ENCODE results near the gene BABAM2. TPM values are rescaled to one million over a fixed set of nuclear protein-coding genes. Genes with fewer than 3 reads are reported as not detected.

BABAM2 gene
- total RNA-seq, 1 donor from 2014 or later = 35.3 TPM

DNA sequence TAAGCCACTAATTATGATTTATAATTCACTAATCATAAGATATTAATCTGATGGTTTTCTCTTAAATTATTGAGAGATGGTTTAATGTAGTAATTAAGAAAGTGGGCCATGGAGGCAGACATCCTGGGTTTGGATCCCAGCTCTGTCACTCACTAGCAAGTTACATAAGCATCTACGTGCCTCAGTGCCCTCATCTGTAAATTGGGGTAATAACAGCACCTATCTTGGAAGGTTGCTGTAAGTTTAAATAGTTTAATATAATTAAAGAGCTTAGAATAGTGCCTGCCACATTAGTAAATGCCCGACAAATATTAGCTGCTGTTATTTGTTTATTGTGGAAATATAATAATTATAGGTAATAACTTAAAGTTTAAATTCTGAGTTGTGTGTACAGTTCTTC is 30.9 kb downstream of the BABAM2 start:
- Histone ChIP-seq H3K27me3 (ENCODE audit: control insufficient read depth, insufficient read depth, low read length) (no peaks in the 10 kb centered on the region), H3K36me3 (ENCODE audit: control insufficient read depth, insufficient read depth, low read length) (no peaks in the 10 kb centered on the region), H3K4me3 (ENCODE audit: low read depth, low read length) (no peak overlapping the region)
- TF ChIP-seq, protein P1, sequence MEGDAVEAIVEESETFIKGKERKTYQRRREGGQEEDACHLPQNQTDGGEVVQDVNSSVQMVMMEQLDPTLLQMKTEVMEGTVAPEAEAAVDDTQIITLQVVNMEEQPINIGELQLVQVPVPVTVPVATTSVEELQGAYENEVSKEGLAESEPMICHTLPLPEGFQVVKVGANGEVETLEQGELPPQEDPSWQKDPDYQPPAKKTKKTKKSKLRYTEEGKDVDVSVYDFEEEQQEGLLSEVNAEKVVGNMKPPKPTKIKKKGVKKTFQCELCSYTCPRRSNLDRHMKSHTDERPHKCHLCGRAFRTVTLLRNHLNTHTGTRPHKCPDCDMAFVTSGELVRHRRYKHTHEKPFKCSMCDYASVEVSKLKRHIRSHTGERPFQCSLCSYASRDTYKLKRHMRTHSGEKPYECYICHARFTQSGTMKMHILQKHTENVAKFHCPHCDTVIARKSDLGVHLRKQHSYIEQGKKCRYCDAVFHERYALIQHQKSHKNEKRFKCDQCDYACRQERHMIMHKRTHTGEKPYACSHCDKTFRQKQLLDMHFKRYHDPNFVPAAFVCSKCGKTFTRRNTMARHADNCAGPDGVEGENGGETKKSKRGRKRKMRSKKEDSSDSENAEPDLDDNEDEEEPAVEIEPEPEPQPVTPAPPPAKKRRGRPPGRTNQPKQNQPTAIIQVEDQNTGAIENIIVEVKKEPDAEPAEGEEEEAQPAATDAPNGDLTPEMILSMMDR (IDR thresholded peaks at IDR 0.05; ENCODE audit: insufficient read depth, low read length, poor library complexity, severe bottlenecking) = no peak
- DNase-seq (ENCODE audit: low read depth) = no peak

DNA sequence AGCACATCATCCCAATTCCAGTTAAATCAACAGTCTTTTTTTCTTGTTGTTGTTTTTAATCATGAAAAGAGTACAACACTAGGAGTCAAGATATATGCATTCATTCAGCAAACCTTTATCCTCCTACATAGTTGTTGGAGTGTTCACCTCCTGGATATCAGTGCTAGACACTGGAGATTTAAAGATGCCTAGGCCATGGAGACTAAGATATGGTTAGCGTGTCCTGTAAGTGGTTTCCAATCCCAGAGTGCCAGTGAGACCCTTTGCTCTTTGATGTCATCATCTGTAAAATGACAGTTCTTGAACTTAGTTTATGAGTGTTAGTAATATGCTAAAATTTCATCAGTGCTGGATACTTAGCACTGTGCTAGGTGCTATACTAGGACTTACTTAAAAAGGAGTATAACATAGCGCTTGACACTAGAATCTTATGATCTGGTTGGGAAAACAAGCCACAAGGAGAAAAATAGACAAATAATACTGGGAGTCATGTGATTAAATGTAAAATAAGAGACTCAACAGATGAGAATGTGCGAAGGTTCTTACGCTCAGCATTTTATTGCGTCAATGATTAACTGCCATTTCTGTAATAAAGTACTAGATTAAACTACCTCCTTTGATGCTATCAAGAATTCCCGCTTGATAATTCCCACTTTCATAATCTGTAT is 31.5 kb downstream of the BABAM2 start:
- Histone ChIP-seq H3K4me3 (ENCODE audit: low read depth, low read length) (no peak overlapping the region), H3K36me3 (ENCODE audit: control insufficient read depth, insufficient read depth, low read length) (no peaks in the 10 kb centered on the region), H3K27me3 (ENCODE audit: control insufficient read depth, insufficient read depth, low read length) (no peaks in the 10 kb centered on the region)
- TF ChIP-seq, protein P1 (IDR thresholded peaks at IDR 0.05; ENCODE audit: insufficient read depth, low read length, poor library complexity, severe bottlenecking) = no peak
- peak; percentile 71 for DNase-seq (ENCODE audit: low read depth)

DNA sequence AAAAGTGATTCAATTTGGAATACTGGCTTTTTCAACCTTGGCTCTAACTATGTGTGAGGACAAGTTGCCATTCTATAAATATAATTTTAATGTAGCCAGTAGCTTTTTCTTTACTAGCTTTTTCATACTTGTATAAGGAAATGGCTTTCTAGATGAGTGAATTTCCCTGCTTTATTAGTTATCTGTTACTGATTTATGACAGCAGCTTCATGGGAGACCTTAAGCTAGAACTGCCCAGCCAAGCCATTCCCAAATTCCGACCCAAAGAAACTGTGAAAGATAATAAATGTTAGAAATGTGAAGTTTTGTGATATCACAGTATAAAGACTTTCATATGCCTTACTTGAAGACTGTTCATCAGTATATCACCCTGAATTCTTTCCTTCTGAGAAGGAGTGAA is 32.3 kb downstream of the BABAM2 start:
- H3K36me3 ChIP-seq (ENCODE audit: control insufficient read depth, insufficient read depth, low read length) = no peaks in the 10 kb centered on the region
- no peaks in the 10 kb centered on the region for H3K27me3 ChIP-seq (ENCODE audit: control insufficient read depth, insufficient read depth, low read length)
- TF ChIP-seq, protein P1 (IDR thresholded peaks at IDR 0.05; ENCODE audit: insufficient read depth, low read length, poor library complexity, severe bottlenecking) = no peak
- DNase-seq (ENCODE audit: low read depth) = peak; percentile 23
- H3K4me3 ChIP-seq (ENCODE audit: low read depth, low read length) = no peak overlapping the region

DNA sequence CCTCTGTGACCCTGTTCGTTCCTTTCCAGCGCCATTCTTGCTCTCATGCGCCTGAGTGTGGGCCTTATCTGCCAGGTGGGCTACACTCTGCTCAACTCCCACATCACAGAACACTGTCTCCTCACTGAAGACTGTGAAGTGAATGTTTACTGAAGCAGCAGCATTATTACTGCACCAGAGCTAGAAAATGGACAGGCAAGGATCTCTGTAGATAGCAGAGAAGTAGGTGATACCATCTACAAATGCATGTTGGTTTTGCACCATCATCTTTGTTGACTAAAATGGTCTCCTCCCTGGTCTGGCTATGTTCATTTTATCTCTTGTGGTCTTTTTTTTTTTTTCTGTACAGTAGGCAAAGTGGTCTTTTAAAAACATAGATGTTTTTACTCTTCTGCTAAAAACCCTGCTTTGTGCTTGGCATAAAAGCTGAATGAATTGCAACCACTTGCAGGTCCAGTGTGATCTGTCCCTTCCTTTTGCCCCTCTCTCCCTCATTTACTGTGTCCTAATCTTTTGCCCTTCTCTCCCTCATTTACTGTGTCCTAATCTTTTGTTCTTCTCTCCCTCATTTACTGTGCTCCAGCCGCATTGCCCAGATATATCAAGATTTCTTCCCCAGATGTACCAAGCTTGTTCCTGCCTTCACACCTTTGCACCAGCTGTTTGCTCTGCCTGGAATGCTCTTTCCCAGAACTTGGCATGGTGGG is 35.4 kb downstream of the BABAM2 start:
- Histone ChIP-seq H3K27me3 (ENCODE audit: control insufficient read depth, insufficient read depth, low read length) (no peaks in the 10 kb centered on the region), H3K36me3 (ENCODE audit: control insufficient read depth, insufficient read depth, low read length) (no peaks in the 10 kb centered on the region), H3K4me3 (ENCODE audit: low read depth, low read length) (no peak overlapping the region)
- TF ChIP-seq, protein P1 (IDR thresholded peaks at IDR 0.05; ENCODE audit: insufficient read depth, low read length, poor library complexity, severe bottlenecking) = no peak
- no peak for DNase-seq (ENCODE audit: low read depth)

DNA sequence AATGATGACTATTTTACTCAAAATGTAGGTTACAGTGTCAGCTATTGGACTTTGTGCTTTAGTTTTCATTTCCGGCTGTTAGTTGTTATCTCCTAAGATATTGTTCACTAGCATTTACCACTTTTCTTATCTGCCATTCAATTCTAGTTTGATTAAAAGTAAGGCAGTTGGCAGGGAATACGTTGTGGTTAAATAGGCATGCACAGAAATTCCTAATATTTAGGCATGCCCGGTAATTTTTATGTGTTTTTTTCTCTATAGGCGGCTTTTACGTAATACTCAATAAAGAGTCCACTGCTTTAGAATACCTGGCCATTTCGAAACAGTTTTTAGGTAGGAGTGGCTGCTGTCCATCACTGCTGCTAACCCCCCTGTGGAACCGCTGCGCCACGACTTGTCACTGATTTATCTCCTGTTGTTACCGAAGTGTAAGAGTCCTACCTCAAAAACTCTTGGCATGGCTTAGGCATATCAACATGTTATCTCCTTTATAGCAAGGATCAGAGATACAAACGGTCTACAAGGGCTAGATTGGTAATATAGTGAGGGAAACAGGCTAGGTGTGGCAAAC is 39.5 kb downstream of the BABAM2 start:
- Histone ChIP-seq H3K4me3 (ENCODE audit: low read depth, low read length) (no peak overlapping the region), H3K27me3 (ENCODE audit: control insufficient read depth, insufficient read depth, low read length) (no peaks in the 10 kb centered on the region), H3K36me3 (ENCODE audit: control insufficient read depth, insufficient read depth, low read length) (no peaks in the 10 kb centered on the region)
- DNase-seq (ENCODE audit: low read depth) = no peak
- TF ChIP-seq, protein P1 (IDR thresholded peaks at IDR 0.05; ENCODE audit: insufficient read depth, low read length, poor library complexity, severe bottlenecking) = no peak
